Gastroesophageal sphincter (tissue), 3 donors: ENCODE data around the gene ALDH16A1.

Experiments
- CTCF ChIP-seq, 4 experiments: fragments of 200-600 bp in 2 of 4; fragments of 450-650 bp in 2 of 4; sonication (generic) in 1 of 4; IDR thresholded peaks; one replicate each; pipeline ENCODE4 v1.5.1; 2017 to 2019; ENCODE audit warnings: antibody characterized with exemption in 4 of 4, mild to moderate bottlenecking in 2 of 4, moderate library complexity in 2 of 4
- POLR2AphosphoS5 ChIP-seq: sonication (generic); formaldehyde crosslinking; IDR thresholded peaks from one replicate; pipeline ENCODE4 v1.6.1; 2017; ENCODE audit warnings: antibody characterized with exemption

- TF ChIP-seq CTCF (IDR thresholded peaks at IDR 0.05) (no peak), POLR2AphosphoS5 (no peak)
Measured at GRCh38 chr19:49514151-49514550, 61.1 kb downstream of the ALDH16A1 start.
